ENCODE data around the gene GNA14. TPM values are rescaled to one million over a fixed set of nuclear protein-coding genes. Genes with fewer than 3 reads are reported as not detected.

The GNA14 gene
- total RNA-seq, 2 experiments from 2014 or later: not detected

DNA sequence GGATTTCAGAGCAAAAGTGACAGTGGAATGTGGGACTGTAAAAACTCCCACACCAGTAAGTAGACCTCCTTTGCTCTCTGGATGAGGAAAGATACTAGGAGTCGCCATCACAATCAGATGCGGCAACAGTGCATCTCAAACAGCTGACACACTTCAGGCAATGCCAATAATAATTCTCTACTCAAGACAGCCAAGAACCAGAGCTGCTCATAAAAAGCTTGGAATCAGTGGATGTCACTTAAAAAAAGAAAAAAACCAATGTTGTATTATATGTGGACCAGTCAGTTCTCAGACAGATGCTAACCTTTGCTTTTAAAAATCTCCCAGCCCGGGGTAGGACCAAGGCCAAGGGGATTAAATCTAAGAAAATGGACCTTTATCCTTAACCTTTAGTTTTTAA is 185.0 kb downstream of the GNA14 start:
- no peaks in the 10 kb centered on the region for H4K20me1 ChIP-seq (ENCODE audit: insufficient read depth, low read length)
- H3K4me3 ChIP-seq (ENCODE audit: low read depth, low read length, poor library complexity, severe bottlenecking): no peak overlapping the region
- POLR2A ChIA-PET: no interaction called here
- TF ChIP-seq EZH2phosphoT487 (IDR thresholded peaks at IDR 0.05; ENCODE audit: borderline replicate concordance, low read depth, low read length) (no peak), CTCF (conservative IDR thresholded peaks at IDR 0.05; ENCODE audit: low read length) (no peak)
- H3K36me3 ChIP-seq (ENCODE audit: insufficient read depth, low read length): no peaks in the 10 kb centered on the region
- H3K79me2 ChIP-seq (ENCODE audit: insufficient read depth, low read depth, low read length): no peaks in the 10 kb centered on the region
- DNase-seq (ENCODE audit: low spot score): no peak
- no peaks in the 10 kb centered on the region for H3K4me1 ChIP-seq (ENCODE audit: insufficient read depth, low read length, poor library complexity, severe bottlenecking)
- no peak overlapping the region for H2AFZ ChIP-seq (ENCODE audit: low read length)
- no peak overlapping the region for H3K27ac ChIP-seq (ENCODE audit: low read depth, low read length, poor library complexity, severe bottlenecking)
- intact Hi-C loops (cut with micrococcal nuclease; ENCODE audit: unreplicated experiment): no loop called here
- no peak overlapping the region for H3K4me2 ChIP-seq (ENCODE audit: low read length)
- no TSS peak for BruUV-seq (replicated peaks)
- CTCF ChIA-PET (ENCODE audit: unreplicated experiment): no interaction called here
- no peaks in the 10 kb centered on the region for H3K9me3 ChIP-seq (ENCODE audit: low read length)
- no peaks in the 10 kb centered on the region for H3K9me2 ChIP-seq (ENCODE audit: insufficient read depth, low read length)

DNA sequence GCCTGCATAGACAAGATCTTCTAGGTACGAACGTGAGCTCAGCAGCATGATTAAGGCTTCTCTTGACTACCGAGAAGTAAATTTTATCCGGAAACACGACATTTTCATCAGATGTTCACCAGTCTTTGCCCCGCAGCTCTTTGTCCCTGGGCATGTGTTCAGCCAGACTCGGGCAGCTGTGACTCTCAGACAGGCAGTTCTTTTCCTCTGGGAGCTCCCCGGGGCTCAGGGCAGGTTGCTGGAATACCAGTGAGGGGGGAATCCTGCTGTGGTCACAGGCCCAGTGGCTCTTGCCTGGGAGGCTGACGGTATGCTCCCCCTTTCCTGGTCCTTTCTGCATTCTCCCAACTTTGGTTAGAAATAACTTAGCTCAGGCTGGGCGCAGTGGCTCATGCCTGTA is 186.1 kb downstream of the GNA14 start:
- no peak overlapping the region for H3K4me2 ChIP-seq (ENCODE audit: low read length)
- H3K79me2 ChIP-seq (ENCODE audit: insufficient read depth, low read depth, low read length): no peaks in the 10 kb centered on the region
- H3K4me1 ChIP-seq (ENCODE audit: insufficient read depth, low read length, poor library complexity, severe bottlenecking): no peaks in the 10 kb centered on the region
- no peaks in the 10 kb centered on the region for H3K36me3 ChIP-seq (ENCODE audit: insufficient read depth, low read length)
- no peak overlapping the region for H3K4me3 ChIP-seq (ENCODE audit: low read depth, low read length, poor library complexity, severe bottlenecking)
- no peaks in the 10 kb centered on the region for H4K20me1 ChIP-seq (ENCODE audit: insufficient read depth, low read length)
- no peaks in the 10 kb centered on the region for H3K9me2 ChIP-seq (ENCODE audit: insufficient read depth, low read length)
- CTCF ChIA-PET (ENCODE audit: unreplicated experiment): no interaction called here
- no TSS peak for BruUV-seq (replicated peaks)
- POLR2A ChIA-PET: no interaction called here
- H2AFZ ChIP-seq (ENCODE audit: low read length): no peak overlapping the region
- no peak overlapping the region for H3K27ac ChIP-seq (ENCODE audit: low read depth, low read length, poor library complexity, severe bottlenecking)
- TF ChIP-seq CTCF (conservative IDR thresholded peaks at IDR 0.05; ENCODE audit: low read length): no peak
- TF ChIP-seq EZH2phosphoT487 (IDR thresholded peaks at IDR 0.05; ENCODE audit: borderline replicate concordance, low read depth, low read length): no peak
- no peak for DNase-seq (ENCODE audit: low spot score)
- intact Hi-C loops (cut with micrococcal nuclease; ENCODE audit: unreplicated experiment): no loop called here
- no peaks in the 10 kb centered on the region for H3K9me3 ChIP-seq (ENCODE audit: low read length)

DNA sequence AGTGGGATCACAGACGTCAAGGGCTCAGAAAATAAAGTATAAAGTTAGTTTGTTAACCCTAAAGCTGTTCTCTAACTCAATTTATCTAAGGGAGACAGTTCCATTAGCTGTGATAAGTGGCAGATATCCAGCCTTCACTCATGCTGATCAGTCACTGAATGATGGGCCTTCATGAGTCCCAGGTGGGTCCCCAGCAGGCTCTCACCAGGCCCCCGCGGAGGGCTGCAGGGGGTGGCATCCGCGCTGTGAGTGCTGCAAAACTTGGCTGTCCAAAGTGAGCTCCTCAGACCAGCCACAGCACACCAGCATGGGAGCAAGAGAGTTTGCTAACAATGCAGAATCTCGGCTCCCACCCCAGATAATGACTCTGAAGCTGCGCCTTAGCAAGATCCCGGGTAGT is 187.2 kb downstream of the GNA14 start:
- no TSS peak for BruUV-seq (replicated peaks)
- Histone ChIP-seq H3K27ac (ENCODE audit: low read depth, low read length, poor library complexity, severe bottlenecking) (no peak overlapping the region), H3K9me2 (ENCODE audit: insufficient read depth, low read length) (no peaks in the 10 kb centered on the region), H4K20me1 (ENCODE audit: insufficient read depth, low read length) (no peaks in the 10 kb centered on the region), H2AFZ (ENCODE audit: low read length) (no peak overlapping the region), H3K4me2 (ENCODE audit: low read length) (no peak overlapping the region), H3K79me2 (ENCODE audit: insufficient read depth, low read depth, low read length) (no peaks in the 10 kb centered on the region), H3K9me3 (ENCODE audit: low read length) (no peaks in the 10 kb centered on the region), H3K4me1 (ENCODE audit: insufficient read depth, low read length, poor library complexity, severe bottlenecking) (no peaks in the 10 kb centered on the region), H3K36me3 (ENCODE audit: insufficient read depth, low read length) (no peaks in the 10 kb centered on the region), H3K4me3 (ENCODE audit: low read depth, low read length, poor library complexity, severe bottlenecking) (no peak overlapping the region)
- CTCF ChIA-PET (ENCODE audit: unreplicated experiment): no interaction called here
- POLR2A ChIA-PET: interaction anchor here (0.6 kb wide), 1 partner anchor 23 kb away, joined by 3 read pairs; no protein-coding TSS in a partner anchor
- TF ChIP-seq EZH2phosphoT487 (IDR thresholded peaks at IDR 0.05; ENCODE audit: borderline replicate concordance, low read depth, low read length) (no peak), CTCF (conservative IDR thresholded peaks at IDR 0.05; ENCODE audit: low read length) (no peak)
- DNase-seq (ENCODE audit: low spot score): no peak
- intact Hi-C loops (cut with micrococcal nuclease; ENCODE audit: unreplicated experiment): no loop called here

Measured in OCI-LY7 (cell line).